Left ventricle myocardium inferior (tissue), 1 donor: Measurements from ENCODE around the gene MRPS31. TPM values are rescaled to one million over a fixed set of nuclear protein-coding genes. Genes with fewer than 3 reads are reported as not detected.

Experiments used
- DNase-seq: peaks from one replicate; pipeline ENCODE4 v3.0.0-alpha.2; 2020
- H3K27ac ChIP-seq: fragments of 200-600 bp; replicated peaks from 2 replicates; pipeline ENCODE4 v1.8.0; 2021
- H3K27me3 ChIP-seq: fragments of 200-600 bp; 2 replicates; pipeline ENCODE4 v1.8.0; 2021; ENCODE audit warnings: low read depth
- H3K36me3 ChIP-seq: fragments of 200-600 bp; 2 replicates; pipeline ENCODE4 v1.8.0; 2021
- H3K4me1 ChIP-seq: fragments of 200-600 bp; 2 replicates; pipeline ENCODE4 v1.8.0; 2021
- H3K4me3 ChIP-seq: fragments of 200-600 bp; 2 replicates; pipeline ENCODE4 v1.8.0; 2021; ENCODE audit warnings: mild to moderate bottlenecking, moderate library complexity
- H3K9me3 ChIP-seq: fragments of 200-600 bp; replicated peaks from 2 replicates; pipeline ENCODE4 v1.8.0; 2021
- intact Hi-C: fragments of 100-400 bp; cut with micrococcal nuclease; formaldehyde crosslinking; loops from one replicate; pipeline ENCODE4 v1.11.0; 2022
- total RNA-seq: library from RNA; stranded (reverse); fragmentation: NEBNext Ultra II Directional; extraction: Animal tissue kit (Norgen Biotek cat#: 25700); gene quantifications from one replicate; pipeline ENCODE4 v1.2.1, GENCODE V29; 2021
- TF ChIP-seq, protein P1 (sequence below): fragments of 200-600 bp; IDR thresholded peaks from 2 replicates; pipeline ENCODE4 v1.8.0; 2021; ENCODE audit warnings: antibody characterized with exemption, mild to moderate bottlenecking, borderline replicate concordance
- donor health status: DM: no; HTN: yes; CAD: no; lungs with severe emphysema.

The MRPS31 gene
- total RNA-seq, 1 donor from 2014 or later, result 32.2 TPM

GRCh38 chr13:40765602-40766001, 5.4 kb downstream of the MRPS31 start:
- H3K27ac ChIP-seq, result no peak overlapping the region
- H3K27me3 ChIP-seq, result no peaks in the 10 kb centered on the region
- peaks cover 15% of the 10 kb centered on the region for H3K36me3 ChIP-seq
- H3K4me1 ChIP-seq, result peaks cover 31% of the 10 kb centered on the region
- DNase-seq, result no peak
- TF ChIP-seq, protein P1, sequence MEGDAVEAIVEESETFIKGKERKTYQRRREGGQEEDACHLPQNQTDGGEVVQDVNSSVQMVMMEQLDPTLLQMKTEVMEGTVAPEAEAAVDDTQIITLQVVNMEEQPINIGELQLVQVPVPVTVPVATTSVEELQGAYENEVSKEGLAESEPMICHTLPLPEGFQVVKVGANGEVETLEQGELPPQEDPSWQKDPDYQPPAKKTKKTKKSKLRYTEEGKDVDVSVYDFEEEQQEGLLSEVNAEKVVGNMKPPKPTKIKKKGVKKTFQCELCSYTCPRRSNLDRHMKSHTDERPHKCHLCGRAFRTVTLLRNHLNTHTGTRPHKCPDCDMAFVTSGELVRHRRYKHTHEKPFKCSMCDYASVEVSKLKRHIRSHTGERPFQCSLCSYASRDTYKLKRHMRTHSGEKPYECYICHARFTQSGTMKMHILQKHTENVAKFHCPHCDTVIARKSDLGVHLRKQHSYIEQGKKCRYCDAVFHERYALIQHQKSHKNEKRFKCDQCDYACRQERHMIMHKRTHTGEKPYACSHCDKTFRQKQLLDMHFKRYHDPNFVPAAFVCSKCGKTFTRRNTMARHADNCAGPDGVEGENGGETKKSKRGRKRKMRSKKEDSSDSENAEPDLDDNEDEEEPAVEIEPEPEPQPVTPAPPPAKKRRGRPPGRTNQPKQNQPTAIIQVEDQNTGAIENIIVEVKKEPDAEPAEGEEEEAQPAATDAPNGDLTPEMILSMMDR, result no peak
- no peak overlapping the region for H3K4me3 ChIP-seq
- intact Hi-C loops, result no loop called here
- no peaks in the 10 kb centered on the region for H3K9me3 ChIP-seq

DNA sequence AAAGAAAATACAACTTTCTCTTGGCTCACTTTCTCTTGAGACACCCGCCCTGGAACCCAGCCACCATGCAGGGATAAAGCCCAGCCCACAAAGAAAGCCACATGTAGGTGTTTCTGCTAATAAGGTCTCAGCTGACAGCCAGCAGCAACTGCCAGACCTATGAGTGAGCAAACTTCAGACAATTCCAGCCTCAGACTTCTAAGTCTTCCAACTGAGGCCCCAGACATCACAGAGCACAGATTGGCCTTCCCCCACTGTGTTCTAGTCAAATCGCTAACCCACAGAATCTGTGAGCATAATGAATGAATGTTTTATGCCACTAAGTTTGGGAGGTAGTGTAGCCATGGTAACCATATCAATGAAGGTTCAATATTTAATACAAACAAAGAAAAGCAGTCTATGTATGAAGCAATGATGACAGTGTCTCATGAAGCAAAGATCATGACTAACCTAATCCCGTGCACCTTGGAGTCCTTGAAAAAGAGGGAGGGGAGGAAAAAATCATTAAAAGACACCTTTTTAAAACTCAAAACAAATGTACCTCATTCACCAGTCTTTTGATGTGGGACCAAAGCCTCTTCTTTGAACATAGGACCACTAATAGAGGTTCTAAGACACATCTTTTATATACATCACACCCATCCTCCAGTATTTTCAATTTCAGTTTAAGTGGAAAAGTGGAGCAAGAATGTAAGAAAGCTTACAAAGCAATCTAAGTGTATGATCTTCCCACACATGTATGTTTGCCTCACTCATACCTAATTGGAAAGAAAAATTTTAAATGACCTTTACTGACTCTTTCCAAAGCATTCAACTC, 6.2 kb downstream of the MRPS31 start:
- TF ChIP-seq, protein P1, result no peak
- H3K27me3 ChIP-seq, result no peaks in the 10 kb centered on the region
- intact Hi-C loops, result no loop called here
- DNase-seq, result no peak
- no peaks in the 10 kb centered on the region for H3K9me3 ChIP-seq
- H3K36me3 ChIP-seq, result peaks cover 23% of the 10 kb centered on the region
- H3K4me3 ChIP-seq, result no peak overlapping the region
- no peak overlapping the region for H3K27ac ChIP-seq
- H3K4me1 ChIP-seq, result peaks cover 31% of the 10 kb centered on the region

DNA sequence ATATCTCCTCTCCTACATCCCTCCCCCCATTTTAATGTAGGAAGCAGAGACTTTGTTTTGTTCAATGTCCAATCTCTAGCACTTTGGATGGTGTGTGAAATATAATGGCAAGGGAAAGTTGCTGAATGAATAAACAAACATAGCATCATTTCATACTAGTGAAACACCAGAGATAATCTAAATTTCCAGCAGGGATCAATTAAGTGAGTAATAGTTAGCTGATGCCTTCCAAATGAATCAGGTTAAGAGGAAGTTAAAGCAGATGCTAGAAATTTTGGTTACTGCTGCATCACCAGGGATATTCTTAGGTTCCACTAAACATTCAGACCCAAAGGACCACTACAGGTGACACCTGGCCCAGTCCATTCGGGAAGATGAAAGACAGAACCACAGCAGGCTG, 8.1 kb downstream of the MRPS31 start:
- H3K36me3 ChIP-seq, result peaks cover 42% of the 10 kb centered on the region

GRCh38 chr13:40758811-40759210, 12.2 kb downstream of the MRPS31 start:
- intact Hi-C loops, result no loop called here
- peaks cover 71% of the 10 kb centered on the region for H3K36me3 ChIP-seq
- H3K4me1 ChIP-seq, result peaks cover 9% of the 10 kb centered on the region
- no peak overlapping the region for H3K27ac ChIP-seq
- H3K9me3 ChIP-seq, result no peaks in the 10 kb centered on the region
- no peaks in the 10 kb centered on the region for H3K27me3 ChIP-seq
- no peak for DNase-seq
- no peak overlapping the region for H3K4me3 ChIP-seq
- TF ChIP-seq, protein P1, result no peak

More for the DNA sequence above, 8.1 kb downstream of the MRPS31 start:
- H3K27me3 ChIP-seq, result no peaks in the 10 kb centered on the region
- peaks cover 30% of the 10 kb centered on the region for H3K4me1 ChIP-seq
- H3K9me3 ChIP-seq, result no peaks in the 10 kb centered on the region
- TF ChIP-seq, protein P1, result no peak
- no peak for DNase-seq
- H3K27ac ChIP-seq, result no peak overlapping the region
- intact Hi-C loops, result no loop called here
- H3K4me3 ChIP-seq, result no peak overlapping the region

- TF ChIP-seq, protein P1, result no peak
- intact Hi-C loops, result no loop called here
- Histone ChIP-seq H3K4me1 (no peaks in the 10 kb centered on the region), H3K27ac (no peak overlapping the region), H3K4me3 (no peak overlapping the region), H3K36me3 (peaks cover 97% of the 10 kb centered on the region), H3K27me3 (no peaks in the 10 kb centered on the region), H3K9me3 (no peaks in the 10 kb centered on the region)
- DNase-seq, result no peak
Observed at GRCh38 chr13:40756042-40756441, 14.9 kb downstream of the MRPS31 start.
